Measurements from ENCODE around the gene RANBP3L.
"Not testable (repeated sequence)": the region's sequence is repeated elsewhere in the genome, so short reads cannot be mapped to it uniquely, and the experiment has no call there.

RANBP3L gene

GRCh38 chr5:36202521-36202961 lies 99.2 kb downstream of the RANBP3L start:
- DNase-seq = no peak

- no peak for DNase-seq
Observed at GRCh38 chr5:36200513-36200912, 101.2 kb downstream of the RANBP3L start.

GRCh38 chr5:36199620-36200019 lies 102.1 kb downstream of the RANBP3L start:
- no peak for DNase-seq

- not testable (repeated sequence) for DNase-seq
Observed at GRCh38 chr5:36198783-36199182, 102.9 kb downstream of the RANBP3L start.
